GM21515 (cell line): Measurements from ENCODE around the gene RAB3B.
"Not testable (repeated sequence)": the region's sequence is repeated elsewhere in the genome, so short reads cannot be mapped to it uniquely, and the experiment has no call there.

Experiments
- ATAC-seq: cut with Tn5 transposase; IDR thresholded peaks from one replicate; pipeline ENCODE4 v1.9.1; 2021; ENCODE audit not compliant: unreplicated experiment

The RAB3B gene

GRCh38 chr1:51922040-51922439 lies 68.5 kb downstream of the RAB3B start:
- ATAC-seq, result no peak

GRCh38 chr1:51920130-51920529 lies 70.4 kb downstream of the RAB3B start:
- no peak for ATAC-seq

DNA sequence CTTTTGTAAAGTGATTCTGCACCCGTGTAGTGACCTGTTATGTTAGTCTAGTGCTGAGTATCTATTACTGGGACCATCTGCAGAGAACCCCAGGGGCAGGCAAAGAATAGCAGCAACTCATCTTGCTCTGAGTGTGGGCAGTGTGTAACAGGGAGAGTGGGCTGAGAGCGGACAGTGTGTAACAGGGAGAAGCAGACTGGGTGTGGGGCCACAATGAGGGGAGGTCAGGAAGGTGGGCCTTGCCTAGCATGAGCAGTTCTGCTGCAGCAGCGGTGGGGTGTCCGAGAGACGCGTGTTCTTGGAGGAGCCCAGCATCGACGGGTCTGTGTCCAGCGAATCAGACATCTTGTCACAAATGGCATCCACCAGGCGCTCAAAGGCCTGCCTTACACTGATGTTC lies 70.8 kb downstream of the RAB3B start:
- ATAC-seq, result no peak

GRCh38 chr1:51916587-51917405 lies 73.7 kb downstream of the RAB3B start:
- no peak for ATAC-seq

- ATAC-seq, result no peak
Measured at GRCh38 chr1:51915951-51916350, 74.5 kb downstream of the RAB3B start.

GRCh38 chr1:51912881-51913280 lies 77.6 kb downstream of the RAB3B start:
- no peak for ATAC-seq

DNA sequence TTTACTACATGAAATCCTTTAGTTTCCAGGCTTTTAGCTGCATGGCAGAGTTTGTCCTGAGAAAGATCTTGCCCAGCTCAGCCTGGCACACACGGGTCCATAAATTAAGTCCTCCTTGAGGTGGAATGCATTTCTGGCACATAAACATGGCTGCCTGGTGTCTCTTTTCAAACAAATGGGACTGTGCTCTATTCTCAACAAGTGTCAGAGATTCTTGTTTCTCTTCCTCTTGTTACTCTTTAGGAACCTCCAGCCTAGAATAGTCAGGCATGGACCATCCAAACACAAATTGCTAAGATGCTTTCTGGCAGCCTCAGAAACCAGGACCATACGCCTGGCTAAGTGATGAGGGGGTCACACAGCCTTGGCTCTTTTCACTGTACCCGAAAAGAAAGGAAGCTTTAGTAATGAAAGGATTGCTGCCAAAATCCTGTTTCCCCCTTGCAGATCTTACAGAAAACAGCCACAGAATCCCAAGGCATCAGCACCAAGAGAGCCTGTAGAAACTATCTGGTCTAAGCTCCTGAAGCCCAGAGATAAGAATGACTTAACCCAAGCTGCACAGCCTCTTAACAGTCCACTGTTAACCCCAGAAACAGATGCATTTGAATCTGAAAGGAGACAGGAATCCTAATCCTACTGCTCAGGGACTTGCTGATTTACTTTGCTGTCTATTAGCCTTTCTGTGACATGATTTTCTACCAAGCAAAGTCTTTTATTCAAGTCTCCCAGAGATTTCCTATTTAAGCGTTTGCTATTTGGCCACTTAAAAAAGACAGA lies 80.1 kb downstream of the RAB3B start:
- no peak for ATAC-seq

DNA sequence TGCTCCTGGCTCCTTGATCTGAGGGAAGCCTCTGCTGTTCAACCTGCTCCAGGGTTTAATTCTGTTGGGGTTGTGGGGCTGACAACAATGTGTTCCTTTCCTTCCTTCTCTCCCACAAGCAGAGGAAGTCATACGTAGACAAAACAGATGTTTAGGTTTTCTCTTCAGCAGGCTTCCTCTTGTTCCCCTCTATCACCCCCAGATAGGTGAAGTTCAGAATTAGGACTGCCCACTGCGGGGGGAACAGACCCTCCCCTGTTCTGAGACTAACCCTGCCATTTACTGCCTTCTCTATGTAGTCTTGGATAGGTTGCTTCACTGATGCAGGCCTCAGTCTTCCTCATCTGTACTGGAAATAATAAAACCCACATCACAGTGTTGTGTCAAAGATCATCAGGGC lies 82.0 kb downstream of the RAB3B start:
- no peak for ATAC-seq

GRCh38 chr1:51907079-51907702 lies 83.3 kb downstream of the RAB3B start:
- no peak for ATAC-seq

DNA sequence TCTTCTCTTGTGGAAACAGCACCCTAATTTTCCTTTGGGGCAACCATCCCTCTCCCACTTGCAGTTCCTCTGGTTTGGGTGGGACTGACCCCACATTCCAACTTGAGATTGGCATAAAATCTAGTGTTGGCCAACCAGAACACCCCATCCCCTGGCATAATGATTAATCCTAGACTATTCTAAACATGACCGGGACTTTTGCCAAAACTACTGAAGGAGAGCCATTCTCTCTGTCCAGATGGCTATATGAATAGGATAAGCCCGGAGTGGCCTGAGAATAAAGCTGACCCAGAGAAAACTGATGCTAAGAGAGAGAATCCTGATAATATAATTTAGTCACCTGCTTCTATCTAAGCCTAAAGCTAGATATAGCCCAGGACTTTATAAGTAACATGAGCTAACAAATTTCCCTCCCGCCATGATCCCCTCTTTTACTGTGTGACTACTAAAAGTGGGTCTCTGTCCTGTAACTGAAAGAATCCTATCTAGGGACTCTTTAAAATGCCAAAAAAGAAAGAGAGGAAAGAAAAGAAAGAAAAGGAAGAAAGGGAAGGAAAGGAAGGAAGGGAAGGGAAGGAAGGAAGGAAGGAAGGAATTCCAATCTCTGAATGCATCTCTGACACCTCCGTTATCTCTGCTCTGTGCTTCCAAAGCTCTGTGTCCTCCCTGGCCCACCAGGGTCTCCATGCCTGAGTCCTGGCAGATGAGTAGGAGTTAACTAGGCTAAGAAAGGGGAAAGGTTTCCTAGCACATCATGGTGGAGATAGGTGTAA lies 84.0 kb downstream of the RAB3B start:
- no peak for ATAC-seq

DNA sequence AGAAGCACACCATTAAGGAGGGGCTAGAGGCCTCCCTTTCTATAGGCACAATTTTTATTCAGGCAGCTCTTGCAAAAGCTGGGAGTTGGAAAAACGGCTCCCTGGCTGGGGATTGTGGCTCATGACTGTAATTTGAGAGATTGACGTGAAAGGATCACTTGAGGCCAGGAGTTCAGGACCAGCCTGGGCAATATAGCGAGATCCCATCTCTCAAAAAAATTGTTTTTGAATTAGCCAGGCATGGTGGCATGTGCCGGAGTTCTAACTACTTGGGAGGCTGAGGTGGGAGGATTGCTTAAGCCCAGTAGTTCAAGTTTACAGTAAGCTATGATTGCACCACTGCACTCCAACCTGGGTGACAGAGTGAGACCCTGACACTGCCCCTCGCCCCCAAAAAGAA lies 88.0 kb downstream of the RAB3B start:
- ATAC-seq, result no peak

DNA sequence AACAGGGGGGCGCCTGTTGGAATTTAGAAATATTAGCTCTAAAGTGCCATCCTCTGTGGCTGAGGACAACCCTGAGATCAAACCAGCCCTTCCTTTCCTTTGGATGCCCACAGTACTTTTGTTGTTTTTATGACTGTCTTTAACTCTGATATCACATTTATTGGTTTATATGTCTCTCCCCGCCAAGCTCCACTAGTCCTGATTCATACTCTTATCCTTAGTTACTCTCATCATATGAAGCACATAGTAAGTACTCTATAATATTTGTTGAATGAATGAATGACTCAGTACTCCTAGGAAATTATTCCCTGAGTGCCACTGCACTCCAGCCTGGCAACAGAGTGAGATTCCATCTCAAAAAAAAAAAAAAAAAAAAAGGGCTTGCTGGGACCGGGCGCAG lies 89.3 kb downstream of the RAB3B start:
- no peak for ATAC-seq

GRCh38 chr1:51899022-51899421 lies 91.5 kb downstream of the RAB3B start:
- ATAC-seq, result no peak

DNA sequence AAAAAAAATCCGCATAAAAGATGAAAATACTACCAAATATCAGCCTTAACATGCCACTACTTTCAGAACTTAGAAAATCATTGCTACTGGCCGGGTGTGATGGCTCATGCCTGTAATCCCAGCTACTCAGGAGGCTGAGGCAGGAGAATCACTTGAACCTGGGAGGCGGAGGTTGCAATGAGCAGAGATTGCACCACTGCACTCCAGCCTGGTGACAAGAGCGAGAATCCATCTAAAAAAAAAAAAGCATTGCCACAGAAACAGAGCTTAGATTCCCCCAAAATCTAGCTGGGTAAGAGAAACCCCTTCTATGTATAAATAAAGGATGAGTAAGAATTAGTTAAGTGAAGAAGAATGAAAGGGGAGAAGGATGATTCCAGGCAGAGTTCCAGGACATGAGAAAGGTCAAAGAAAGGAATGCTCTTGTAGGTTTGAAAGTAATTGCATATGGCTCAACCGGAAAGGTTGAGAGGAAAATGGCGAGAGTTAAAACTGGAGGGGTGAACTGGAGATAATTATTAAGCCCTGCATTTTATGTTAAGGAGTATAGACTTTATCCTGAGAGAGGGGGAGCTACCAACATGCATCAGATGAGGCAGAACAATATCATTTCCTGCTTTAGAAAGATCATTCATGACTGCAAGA lies 92.3 kb downstream of the RAB3B start:
- no peak for ATAC-seq

DNA sequence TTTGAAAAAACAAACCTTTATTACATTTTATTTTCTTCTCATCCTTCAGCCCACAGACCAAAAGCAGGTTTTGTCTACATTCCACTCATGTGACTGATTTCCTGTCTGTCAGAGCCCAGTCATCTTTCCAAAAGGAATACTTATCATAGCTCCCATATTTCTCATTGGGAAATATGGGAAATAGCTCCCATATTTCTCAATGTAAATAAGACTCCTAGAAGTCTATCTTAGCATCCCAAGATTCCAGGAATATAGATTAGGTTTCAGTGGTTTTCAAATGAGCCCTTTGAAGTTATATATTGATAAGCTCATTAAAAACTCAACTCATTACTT lies 92.8 kb downstream of the RAB3B start:
- no peak for ATAC-seq

GRCh38 chr1:51894748-51895147 lies 95.8 kb downstream of the RAB3B start:
- ATAC-seq, result not testable (repeated sequence)

DNA sequence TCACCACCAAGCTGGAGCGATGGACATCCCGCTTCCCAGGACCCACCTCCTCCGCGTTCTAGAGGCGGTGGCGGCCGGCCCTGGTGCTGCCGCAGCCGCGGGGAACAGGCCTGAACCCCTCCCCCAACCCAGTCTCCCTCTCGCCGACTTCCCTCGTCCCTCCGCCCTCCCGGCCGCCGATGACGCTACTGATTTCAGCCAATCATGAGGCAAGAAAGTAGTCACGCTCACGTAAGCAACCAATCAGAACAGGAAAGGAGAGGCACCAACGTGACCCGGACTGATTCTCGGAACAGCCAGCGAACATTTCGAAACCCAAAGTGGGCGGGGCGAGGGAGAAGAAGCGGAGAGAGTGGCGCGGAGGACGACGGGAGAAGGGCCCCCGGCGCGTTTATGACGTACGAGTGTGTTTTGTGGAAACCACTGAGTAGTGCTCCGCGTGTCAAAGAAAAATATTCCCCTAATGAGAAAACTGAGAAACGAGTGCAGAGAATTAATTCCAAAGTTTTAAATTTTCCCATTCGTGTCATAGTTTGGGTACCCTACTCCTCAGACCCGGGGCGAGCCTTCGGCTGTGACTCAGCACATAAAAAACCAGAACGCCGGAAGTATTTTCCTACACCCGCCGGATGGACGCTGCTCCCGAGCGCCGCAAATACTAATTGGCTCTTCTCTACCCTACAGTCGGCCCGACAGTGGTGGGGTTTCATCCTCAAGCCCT lies 111.7 kb downstream of the RAB3B start, which contains the start of gene NRDC:
NRDC (minus strand) TSS at position 112 of the 721 bp plus-strand sequence. CDS start 112 bp downstream, outside the sequence.
- peak; percentile 93 for ATAC-seq

- ATAC-seq, result peak; percentile 23
Measured at GRCh38 chr1:51878308-51878615, 112.2 kb downstream of the RAB3B start.

DNA sequence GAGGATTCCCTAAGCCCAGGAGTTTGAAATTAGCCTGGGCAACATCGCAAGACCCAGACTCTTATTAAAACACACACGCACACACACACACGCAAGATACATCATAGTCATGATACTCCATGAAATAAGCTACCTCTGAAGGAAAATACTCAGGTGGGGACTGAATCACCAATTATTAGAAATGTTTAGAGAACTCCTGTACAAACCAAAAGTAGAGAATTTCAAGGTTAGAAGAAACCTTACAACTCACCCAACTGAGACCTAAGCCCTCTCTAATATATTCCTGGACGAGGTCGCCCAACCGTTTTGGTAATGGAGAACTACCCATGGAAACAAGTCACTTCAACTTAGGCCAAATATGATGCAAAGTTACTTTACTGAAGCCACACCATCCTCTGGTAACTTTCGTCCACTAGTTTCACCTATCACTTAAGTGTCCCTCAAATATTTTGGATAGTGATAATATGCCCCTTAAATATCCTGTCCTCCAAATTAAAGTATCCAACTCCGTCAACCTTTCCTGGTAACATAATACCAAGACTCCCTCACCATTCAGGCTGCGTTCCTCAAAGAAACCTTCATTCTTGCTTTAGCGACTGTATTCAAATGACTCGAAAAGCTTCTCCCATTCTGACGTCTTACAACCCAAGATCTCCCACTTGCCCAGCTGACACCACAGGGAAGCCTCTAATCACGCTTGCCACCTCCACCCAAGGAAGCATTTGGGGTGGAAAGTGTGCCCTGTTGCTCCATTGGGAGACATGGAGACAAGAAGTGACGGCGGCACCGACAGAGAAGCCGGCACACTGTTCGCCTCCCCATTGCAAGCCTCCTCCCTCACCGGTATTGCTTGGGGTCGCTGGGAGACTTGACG lies 112.8 kb downstream of the RAB3B start:
- ATAC-seq, result peak; percentile 6
